B cell (primary cell): ENCODE results near the gene CTSO.

Source experiments
- CTCF ChIP-seq: fragments of 200-600 bp; IDR thresholded peaks from one replicate; pipeline ENCODE4 v1.8.0; 2022; ENCODE audit warnings: antibody characterized with exemption, mild to moderate bottlenecking
- EZH2 ChIP-seq: IDR thresholded peaks from 2 replicates; pipeline ENCODE4 v1.6.1; 2012; ENCODE audit warnings: borderline replicate concordance, low read depth, mild to moderate bottlenecking, moderate library complexity, low read length; ENCODE audit not compliant: insufficient read depth, poor library complexity, severe bottlenecking

DNA sequence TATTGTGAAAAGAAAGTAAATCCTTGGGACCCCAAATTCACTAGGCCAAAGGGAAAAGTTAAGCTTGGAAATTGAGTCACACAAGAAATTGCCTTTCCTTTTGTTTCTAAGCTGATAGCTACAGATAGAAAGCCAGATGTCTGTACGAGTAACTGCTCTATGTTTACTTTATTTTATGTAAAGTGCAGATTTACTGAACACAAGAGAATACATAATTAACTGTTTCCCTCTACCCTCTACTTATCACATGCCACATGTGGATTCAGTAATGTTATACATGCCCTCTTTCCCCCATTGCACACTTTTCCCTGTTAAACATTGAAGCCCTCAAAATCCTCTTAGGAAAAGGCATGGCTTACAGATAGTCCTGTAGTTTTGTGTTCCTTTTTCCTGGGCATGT lies 66.6 kb downstream of the CTSO start:
- TF ChIP-seq CTCF (no peak), EZH2 (no peak)
